PC-9 (cell line): ENCODE measurements around the gene CBX5. TPM values are rescaled to one million over a fixed set of nuclear protein-coding genes. Genes with fewer than 3 reads are reported as not detected.
"Not testable (repeated sequence)": the region's sequence is repeated elsewhere in the genome, so short reads cannot be mapped to it uniquely, and the experiment has no call there.

Experiments
- BruUV-seq: library from RNA; stranded (reverse); fragments of 400-500 nt; replicated peaks from 2 replicates; lab custom pipeline; 2021; lab: Mats Ljungman, UMichigan
- CTCF ChIA-PET: fragments of 300-600 bp; sonication (Branson Sonifier 250); formaldehyde crosslinking; loops from one replicate; lab custom pipeline; 2022; ENCODE audit warnings: antibody characterized with exemption; lab: Charles Lee
- POLR2A ChIA-PET: fragments of 300-600 bp; sonication (Branson Sonifier 250); formaldehyde crosslinking; loops from one replicate; lab custom pipeline; 2022; ENCODE audit warnings: antibody characterized with exemption; ENCODE audit not compliant: unreplicated experiment; lab: Charles Lee
- DNase-seq, 2 experiments: peaks; one replicate each; pipeline versions ENCODE4 v3.0.0 to v3.0.0-alpha.2; 2015 to 2022; ENCODE audit warnings: mixed read lengths in 1 of 2
- H2AFZ ChIP-seq: fragments of 200-600 bp; sonication (generic); 2 replicates; pipeline ENCODE4 v1.8.1; 2017; ENCODE audit warnings: antibody characterized with exemption
- H3F3A ChIP-seq: fragments of 200-600 bp; sonication (generic); 2 replicates; pipeline ENCODE4 v1.8.1; 2017; ENCODE audit warnings: antibody characterized with exemption, mild to moderate bottlenecking, low read depth; ENCODE audit not compliant: insufficient read depth
- H3K27ac ChIP-seq: fragments of 200-600 bp; sonication (generic); 2 replicates; pipeline ENCODE4 v1.6.1; 2016; ENCODE audit warnings: mixed run types
- H3K27me3 ChIP-seq: fragments of 200-600 bp; sonication (generic); 2 replicates; pipeline ENCODE4 v1.6.1; 2016; ENCODE audit warnings: low read depth, mixed run types; ENCODE audit not compliant: insufficient read depth
- H3K36me3 ChIP-seq: fragments of 200-600 bp; sonication (generic); 2 replicates; pipeline ENCODE4 v1.6.1; 2016; ENCODE audit warnings: low read depth, mixed run types
- H3K4me1 ChIP-seq: fragments of 200-600 bp; sonication (generic); replicated peaks from 2 replicates; pipeline ENCODE4 v1.6.1; 2016; ENCODE audit warnings: mixed run types; ENCODE audit not compliant: insufficient read depth
- H3K4me2 ChIP-seq: fragments of 200-600 bp; sonication (generic); 2 replicates; pipeline ENCODE4 v1.6.1; 2017; ENCODE audit warnings: mixed run types
- H3K4me3 ChIP-seq: fragments of 200-600 bp; sonication (generic); 2 replicates; pipeline ENCODE4 v1.6.1; 2016; ENCODE audit warnings: mixed run types
- H3K79me2 ChIP-seq: fragments of 200-600 bp; sonication (generic); 2 replicates; pipeline ENCODE4 v1.6.1; 2017; ENCODE audit warnings: low read depth, mixed run types
- H3K9me2 ChIP-seq: fragments of 200-600 bp; sonication (generic); 2 replicates; pipeline ENCODE4 v1.8.1; 2017; ENCODE audit warnings: mild to moderate bottlenecking; ENCODE audit not compliant: insufficient read depth
- H3K9me3 ChIP-seq: fragments of 200-600 bp; sonication (generic); 2 replicates; pipeline ENCODE4 v1.8.1; 2016; ENCODE audit warnings: low read depth; ENCODE audit not compliant: insufficient read depth
- H4K20me1 ChIP-seq: fragments of 200-600 bp; sonication (generic); 2 replicates; pipeline ENCODE4 v1.8.1; 2017; ENCODE audit not compliant: insufficient read depth
- CTCF ChIP-seq: fragments of 200-600 bp; sonication (generic); conservative IDR thresholded peaks from 2 replicates; pipeline ENCODE4 v1.6.1; 2017; ENCODE audit warnings: mixed run types, antibody characterized with exemption, mild to moderate bottlenecking, moderate library complexity
- EZH2 ChIP-seq: fragments of 200-600 bp; sonication (generic); IDR thresholded peaks from 2 replicates; pipeline ENCODE4 v1.8.0; 2017; ENCODE audit warnings: antibody characterized with exemption, low read depth
- intact Hi-C: fragments of 100-400 bp; cut with micrococcal nuclease; formaldehyde crosslinking; loops from one replicate; pipeline ENCODE4 v1.10.0; 2022; ENCODE audit not compliant: unreplicated experiment
- total RNA-seq: library from RNA; stranded (reverse); gene quantifications from 2 replicates; pipeline ENCODE4 v1.2.3, GENCODE V29; 2021

The CBX5 gene
- total RNA-seq, 1 experiment from 2014 or later: 154 TPM

GRCh38 chr12:54286042-54287030 lies 6.4 kb upstream of the CBX5 start:
- peaks cover 59% of the 10 kb centered on the region for H3K36me3 ChIP-seq

GRCh38 chr12:54285150-54286041 lies 5.5 kb upstream of the CBX5 start:
- BruUV-seq: no TSS peak
- CTCF ChIA-PET: interaction anchor here (1.5 kb wide), 1 partner anchor 39 kb away, joined by 5 read pairs; no protein-coding TSS in a partner anchor
- H3K36me3 ChIP-seq: peaks cover 65% of the 10 kb centered on the region
- TF ChIP-seq EZH2 (no peak), CTCF (peak; percentile 65)
- no peak overlapping the region for H2AFZ ChIP-seq
- peak overlapping the region; percentile 41 for H3K4me2 ChIP-seq
- H3F3A ChIP-seq: peaks cover 96% of the 10 kb centered on the region
- no peaks in the 10 kb centered on the region for H3K9me2 ChIP-seq
- H3K4me3 ChIP-seq: peak overlapping the region; percentile 10; the same call in 1 of the 2 replicates
- POLR2A ChIA-PET: no interaction called here
- H4K20me1 ChIP-seq: peaks cover 67% of the 10 kb centered on the region
- no peaks in the 10 kb centered on the region for H3K9me3 ChIP-seq
- peaks cover 34% of the 10 kb centered on the region for H3K4me1 ChIP-seq
- DNase-seq: no peak
- H3K27ac ChIP-seq: peak overlapping the region; percentile 36
- intact Hi-C loops: no loop called here
- no peaks in the 10 kb centered on the region for H3K27me3 ChIP-seq
- peaks cover 48% of the 10 kb centered on the region for H3K79me2 ChIP-seq

More at GRCh38 chr12:54286042-54287030, 6.4 kb upstream of the CBX5 start:
- ChIA-PET POLR2A (interaction anchor here (0.7 to 0.8 kb wide), 2 partner anchors 18 to 39 kb away, joined by 5 to 10 read pairs; partner anchors contain the start of gene COPZ1), CTCF (interaction anchor here (1.5 kb wide), 1 partner anchor 38 kb away, joined by 5 read pairs; no protein-coding TSS in a partner anchor)
- Histone ChIP-seq H3K27me3 (no peaks in the 10 kb centered on the region), H3K79me2 (peaks cover 40% of the 10 kb centered on the region), H2AFZ (no peak overlapping the region), H3K4me1 (peaks cover 34% of the 10 kb centered on the region), H3K27ac (peak overlapping the region; percentile 36), H3K9me3 (no peaks in the 10 kb centered on the region), H3F3A (peaks cover 90% of the 10 kb centered on the region), H3K9me2 (no peaks in the 10 kb centered on the region), H3K4me3 (no peak overlapping the region; the same call in 1 of the 2 replicates), H3K4me2 (peak overlapping the region; percentile 41), H4K20me1 (peaks cover 67% of the 10 kb centered on the region)
- TF ChIP-seq CTCF: no peak
- no peak for TF ChIP-seq EZH2
- BruUV-seq: no TSS peak
- DNase-seq: no peak
- intact Hi-C loops: no loop called here

GRCh38 chr12:54284070-54284780 lies 4.3 kb upstream of the CBX5 start:
- POLR2A ChIA-PET: interaction anchor here (0.7 kb wide), 1 partner anchor 30 kb away, joined by 8 read pairs; no protein-coding TSS in a partner anchor

More at GRCh38 chr12:54284070-54284780, 4.3 kb upstream of the CBX5 start:
- Histone ChIP-seq H3K27ac (peak overlapping the region; percentile 94), H3K4me3 (peak overlapping the region; percentile 82), H3K4me2 (peak overlapping the region; percentile 98), H3F3A (peaks cover 87% of the 10 kb centered on the region), H3K79me2 (peaks cover 50% of the 10 kb centered on the region), H3K4me1 (peaks cover 34% of the 10 kb centered on the region), H4K20me1 (peaks cover 67% of the 10 kb centered on the region), H3K36me3 (peaks cover 65% of the 10 kb centered on the region)
- DNase-seq, H3K9me2 ChIP-seq, H3K27me3 ChIP-seq, H3K9me3 ChIP-seq, H2AFZ ChIP-seq, intact Hi-C loops, BruUV-seq, CTCF ChIA-PET: not testable (repeated sequence)
